HepG2 (cell line): ENCODE data around the gene RPL37A. TPM values are rescaled to one million over a fixed set of nuclear protein-coding genes. Genes with fewer than 3 reads are reported as not detected.

Source experiments
- CBX1 ChIP-seq: IDR thresholded peaks from one replicate; pipeline ENCODE4 v1.6.1; 2016; ENCODE audit warnings: antibody characterized with exemption, low read depth
- MYC ChIP-seq: sonication (generic); formaldehyde crosslinking; IDR thresholded peaks from 2 replicates; pipeline ENCODE4 v1.9.0; 2021; ENCODE audit warnings: missing genetic modification reagents, borderline replicate concordance
- RBFOX2 ChIP-seq: fragments of 200-400 bp; formaldehyde crosslinking; IDR thresholded peaks from 2 replicates; pipeline ENCODE4 v1.6.1; 2017; ENCODE audit warnings: low read depth, mild to moderate bottlenecking, low read length
- ZBTB7B ChIP-seq: sonication (generic); formaldehyde crosslinking; IDR thresholded peaks from 2 replicates; pipeline ENCODE4 v1.4.0; 2020; ENCODE audit warnings: missing genetic modification reagents
- ZFP36L1 ChIP-seq: sonication (generic); formaldehyde crosslinking; IDR thresholded peaks from 2 replicates; pipeline ENCODE4 v1.8.0; 2022; ENCODE audit warnings: mild to moderate bottlenecking, missing genetic modification reagents, moderate library complexity
- ZKSCAN8 ChIP-seq: IDR thresholded peaks from 2 replicates; pipeline ENCODE4 v1.6.1; 2016; ENCODE audit warnings: borderline replicate concordance, missing genetic modification reagents, missing compliant biosample characterization
- ZNF329 ChIP-seq: sonication (generic); formaldehyde crosslinking; IDR thresholded peaks from 2 replicates; pipeline ENCODE4 v1.9.0; 2021; ENCODE audit warnings: low read depth, mild to moderate bottlenecking, missing genetic modification reagents
- ZNF547 ChIP-seq: sonication (generic); formaldehyde crosslinking; IDR thresholded peaks from 2 replicates; pipeline ENCODE4 v1.5.1; 2020; ENCODE audit warnings: mild to moderate bottlenecking, missing genetic modification reagents
- ZNF784 ChIP-seq: sonication (generic); formaldehyde crosslinking; IDR thresholded peaks from 2 replicates; pipeline ENCODE4 v1.5.1; 2020; ENCODE audit warnings: missing genetic modification reagents, mild to moderate bottlenecking, borderline replicate concordance
- ZNF792 ChIP-seq: IDR thresholded peaks from 2 replicates; pipeline ENCODE4 v1.6.1; 2016
- ZSCAN20 ChIP-seq: sonication (generic); formaldehyde crosslinking; IDR thresholded peaks from 2 replicates; pipeline ENCODE4 v1.4.0; 2020; ENCODE audit warnings: missing genetic modification reagents, mild to moderate bottlenecking, borderline replicate concordance
- polyA plus RNA-seq, 8 experiments: library from polyadenylated mRNA; depleted of rRNA in 3 of 8; stranded (reverse) in 7 of 8; unstranded in 1 of 8; fragments of >200 nt; fragmentation: Illumina TruSeq in 4 of 8; extraction: Trizol in 4 of 8; gene quantifications; 2 replicates each; pipeline versions ENCODE4 v1.2.1 to v1.2.3, GENCODE V29; 2011 to 2016; ENCODE audit warnings: low read depth in 4 of 8, missing spikeins in 1 of 8, mixed read lengths in 1 of 8; ENCODE audit not compliant: insufficient read depth in 1 of 8
- total RNA-seq, 5 experiments: library from RNA; depleted of rRNA; stranded (reverse); fragments of >200 nt; fragmentation: Illumina TruSeq; extraction: Trizol; gene quantifications; 2 replicates each; pipeline ENCODE4 v1.2.3, GENCODE V29; 2016; ENCODE audit warnings: low read depth in 1 of 5
- TF ChIP-seq, protein P1 (sequence below): sonication (generic); formaldehyde crosslinking; IDR thresholded peaks from 2 replicates; pipeline ENCODE4 v1.5.0; 2020; ENCODE audit warnings: mild to moderate bottlenecking, missing genetic modification reagents, borderline replicate concordance
- TF ChIP-seq, protein P2 (sequence below): sonication (generic); formaldehyde crosslinking; IDR thresholded peaks from 2 replicates; pipeline ENCODE4 v1.5.0; 2020; ENCODE audit warnings: missing genetic modification reagents

The RPL37A gene
- total and polyA plus RNA-seq, 2 of the 13 experiments (the other 11 are each of a cell fraction or from before 2014, with no cell fraction given), result 6,902 to 7,910 TPM

- TF ChIP-seq ZNF329, result no peak
- peak; percentile 77 for TF ChIP-seq RBFOX2
- TF ChIP-seq ZNF784 (CRISPR knock-in tag), result peak; percentile 70; the same call in 1 of the 2 replicates
- TF ChIP-seq, protein P1, sequence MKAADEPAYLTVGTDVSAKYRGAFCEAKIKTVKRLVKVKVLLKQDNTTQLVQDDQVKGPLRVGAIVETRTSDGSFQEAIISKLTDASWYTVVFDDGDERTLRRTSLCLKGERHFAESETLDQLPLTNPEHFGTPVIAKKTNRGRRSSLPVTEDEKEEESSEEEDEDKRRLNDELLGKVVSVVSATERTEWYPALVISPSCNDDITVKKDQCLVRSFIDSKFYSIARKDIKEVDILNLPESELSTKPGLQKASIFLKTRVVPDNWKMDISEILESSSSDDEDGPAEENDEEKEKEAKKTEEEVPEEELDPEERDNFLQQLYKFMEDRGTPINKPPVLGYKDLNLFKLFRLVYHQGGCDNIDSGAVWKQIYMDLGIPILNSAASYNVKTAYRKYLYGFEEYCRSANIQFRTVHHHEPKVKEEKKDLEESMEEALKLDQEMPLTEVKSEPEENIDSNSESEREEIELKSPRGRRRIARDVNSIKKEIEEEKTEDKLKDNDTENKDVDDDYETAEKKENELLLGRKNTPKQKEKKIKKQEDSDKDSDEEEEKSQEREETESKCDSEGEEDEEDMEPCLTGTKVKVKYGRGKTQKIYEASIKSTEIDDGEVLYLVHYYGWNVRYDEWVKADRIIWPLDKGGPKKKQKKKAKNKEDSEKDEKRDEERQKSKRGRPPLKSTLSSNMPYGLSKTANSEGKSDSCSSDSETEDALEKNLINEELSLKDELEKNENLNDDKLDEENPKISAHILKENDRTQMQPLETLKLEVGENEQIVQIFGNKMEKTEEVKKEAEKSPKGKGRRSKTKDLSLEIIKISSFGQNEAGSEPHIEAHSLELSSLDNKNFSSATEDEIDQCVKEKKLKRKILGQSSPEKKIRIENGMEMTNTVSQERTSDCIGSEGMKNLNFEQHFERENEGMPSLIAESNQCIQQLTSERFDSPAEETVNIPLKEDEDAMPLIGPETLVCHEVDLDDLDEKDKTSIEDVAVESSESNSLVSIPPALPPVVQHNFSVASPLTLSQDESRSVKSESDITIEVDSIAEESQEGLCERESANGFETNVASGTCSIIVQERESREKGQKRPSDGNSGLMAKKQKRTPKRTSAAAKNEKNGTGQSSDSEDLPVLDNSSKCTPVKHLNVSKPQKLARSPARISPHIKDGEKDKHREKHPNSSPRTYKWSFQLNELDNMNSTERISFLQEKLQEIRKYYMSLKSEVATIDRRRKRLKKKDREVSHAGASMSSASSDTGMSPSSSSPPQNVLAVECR (CRISPR knock-in tag), result no peak
- TF ChIP-seq ZFP36L1 (CRISPR knock-in tag), result no peak
- TF ChIP-seq, protein P2, sequence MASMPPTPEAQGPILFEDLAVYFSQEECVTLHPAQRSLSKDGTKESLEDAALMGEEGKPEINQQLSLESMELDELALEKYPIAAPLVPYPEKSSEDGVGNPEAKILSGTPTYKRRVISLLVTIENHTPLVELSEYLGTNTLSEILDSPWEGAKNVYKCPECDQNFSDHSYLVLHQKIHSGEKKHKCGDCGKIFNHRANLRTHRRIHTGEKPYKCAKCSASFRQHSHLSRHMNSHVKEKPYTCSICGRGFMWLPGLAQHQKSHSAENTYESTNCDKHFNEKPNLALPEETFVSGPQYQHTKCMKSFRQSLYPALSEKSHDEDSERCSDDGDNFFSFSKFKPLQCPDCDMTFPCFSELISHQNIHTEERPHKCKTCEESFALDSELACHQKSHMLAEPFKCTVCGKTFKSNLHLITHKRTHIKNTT (CRISPR knock-in tag), result no peak
- TF ChIP-seq MYC (CRISPR knock-in tag), result no peak
- 0 out of 2 replicates have a peak, but pooled peaks have one; percentile 11 for TF ChIP-seq ZNF547 (CRISPR knock-in tag)
- TF ChIP-seq ZKSCAN8 (CRISPR knock-in tag), result no peak
- TF ChIP-seq ZNF792 (CRISPR knock-in tag), result no peak
- no peak for TF ChIP-seq CBX1
- TF ChIP-seq ZSCAN20 (CRISPR knock-in tag), result no peak
- TF ChIP-seq ZBTB7B (CRISPR knock-in tag), result no peak
Measured at GRCh38 chr2:216502381-216503158, 3.9 kb downstream of the RPL37A start (continued).
